ENCODE measurements around the gene PARS2. TPM values are rescaled to one million over a fixed set of nuclear protein-coding genes. Genes with fewer than 3 reads are reported as not detected.
"Not testable (repeated sequence)": the region's sequence is repeated elsewhere in the genome, so short reads cannot be mapped to it uniquely, and the experiment has no call there.

PARS2 gene
- polyA plus RNA-seq, 2 donors: 1.5 to 2.5 TPM

- peaks cover 0 to 2% of the 10 kb centered on the region in 2 donors for H3K9me3 ChIP-seq (ENCODE audit: control insufficient read depth in 2 of 2, insufficient read depth in 1 of 2, low read depth in 1 of 2, low read length in 1 of 2)
- 76 to 80% methylated on average over 4 of the region's 4 CpGs for WGBS, 2 donors
- H3K36me3 ChIP-seq (ENCODE audit: control insufficient read depth in 2 of 2, insufficient read depth in 2 of 2, low read length in 1 of 2): peaks cover 5 to 16% of the 10 kb centered on the region in 2 donors
- H3K27me3 ChIP-seq (ENCODE audit: control insufficient read depth in 1 of 2, insufficient read depth in 2 of 2, low read length in 2 of 2): no peaks in the 10 kb centered on the region
- H3K4me3 ChIP-seq (ENCODE audit: low read depth in 1 of 2, low read length in 2 of 2): no peak overlapping the region
- H3K4me1 ChIP-seq (ENCODE audit: control insufficient read depth in 2 of 2, insufficient read depth in 2 of 2, low read length in 1 of 2): peaks cover 0 to 8% of the 10 kb centered on the region in 2 donors
- H3K27ac ChIP-seq (ENCODE audit: low read depth in 2 of 2, low read length in 1 of 2): no peak overlapping the region
These were observed 12.7 kb upstream of the PARS2 start for GRCh38 chr1:54777011-54777410.

GRCh38 chr1:54775828-54776721 lies 11.8 kb upstream of the PARS2 start:
- H3K27ac ChIP-seq (ENCODE audit: low read depth in 2 of 2, low read length in 1 of 2); H3K9me3 ChIP-seq (ENCODE audit: control insufficient read depth in 2 of 2, insufficient read depth in 1 of 2, low read depth in 1 of 2, low read length in 1 of 2); H3K4me3 ChIP-seq (ENCODE audit: low read depth in 1 of 2, low read length in 2 of 2); H3K27me3 ChIP-seq (ENCODE audit: control insufficient read depth in 1 of 2, insufficient read depth in 2 of 2, low read length in 2 of 2); H3K4me1 ChIP-seq (ENCODE audit: control insufficient read depth in 2 of 2, insufficient read depth in 2 of 2, low read length in 1 of 2): not testable (repeated sequence)
- H3K36me3 ChIP-seq (ENCODE audit: control insufficient read depth in 2 of 2, insufficient read depth in 2 of 2, low read length in 1 of 2): peaks cover 2 to 11% of the 10 kb centered on the region in 2 donors
- 76 to 80% methylated on average over 16 of the region's 16 CpGs for WGBS, 2 donors

- Histone ChIP-seq H3K4me3 (ENCODE audit: low read depth in 1 of 2, low read length in 2 of 2) (no peak overlapping the region), H3K27me3 (ENCODE audit: control insufficient read depth in 1 of 2, insufficient read depth in 2 of 2, low read length in 2 of 2) (no peaks in the 10 kb centered on the region), H3K36me3 (ENCODE audit: control insufficient read depth in 2 of 2, insufficient read depth in 2 of 2, low read length in 1 of 2) (peaks cover 0 to 8% of the 10 kb centered on the region in 2 donors), H3K9me3 (ENCODE audit: control insufficient read depth in 2 of 2, insufficient read depth in 1 of 2, low read depth in 1 of 2, low read length in 1 of 2) (no peaks in the 10 kb centered on the region), H3K27ac (ENCODE audit: low read depth in 2 of 2, low read length in 1 of 2) (no peak overlapping the region), H3K4me1 (ENCODE audit: control insufficient read depth in 2 of 2, insufficient read depth in 2 of 2, low read length in 1 of 2) (no peaks in the 10 kb centered on the region)
- whole genome bisulfite sequencing, 2 donors: 66% methylated on average over 15 of the region's 15 CpGs
These were observed 10.6 kb upstream of the PARS2 start for GRCh38 chr1:54774820-54775498.

- H3K9me3 ChIP-seq (ENCODE audit: control insufficient read depth in 2 of 2, insufficient read depth in 1 of 2, low read depth in 1 of 2, low read length in 1 of 2): no peaks in the 10 kb centered on the region
- no peaks in the 10 kb centered on the region for H3K27me3 ChIP-seq (ENCODE audit: control insufficient read depth in 1 of 2, insufficient read depth in 2 of 2, low read length in 2 of 2)
- no peak overlapping the region for H3K27ac ChIP-seq (ENCODE audit: low read depth in 2 of 2, low read length in 1 of 2)
- no peak overlapping the region for H3K4me3 ChIP-seq (ENCODE audit: low read depth in 1 of 2, low read length in 2 of 2)
- H3K36me3 ChIP-seq (ENCODE audit: control insufficient read depth in 2 of 2, insufficient read depth in 2 of 2, low read length in 1 of 2): peaks cover 0 to 3% of the 10 kb centered on the region in 2 donors
- WGBS, 2 donors: 87 to 89% methylated on average over 2 of the region's 2 CpGs
- H3K4me1 ChIP-seq (ENCODE audit: control insufficient read depth in 2 of 2, insufficient read depth in 2 of 2, low read length in 1 of 2): no peaks in the 10 kb centered on the region
These were observed 8.6 kb upstream of the PARS2 start for GRCh38 chr1:54772951-54773350.

- Histone ChIP-seq H3K27ac (ENCODE audit: low read depth in 2 of 2, low read length in 1 of 2) (no peak overlapping the region), H3K9me3 (ENCODE audit: control insufficient read depth in 2 of 2, insufficient read depth in 1 of 2, low read depth in 1 of 2, low read length in 1 of 2) (no peaks in the 10 kb centered on the region), H3K4me1 (ENCODE audit: control insufficient read depth in 2 of 2, insufficient read depth in 2 of 2, low read length in 1 of 2) (no peaks in the 10 kb centered on the region), H3K36me3 (ENCODE audit: control insufficient read depth in 2 of 2, insufficient read depth in 2 of 2, low read length in 1 of 2) (no peaks in the 10 kb centered on the region), H3K27me3 (ENCODE audit: control insufficient read depth in 1 of 2, insufficient read depth in 2 of 2, low read length in 2 of 2) (no peaks in the 10 kb centered on the region), H3K4me3 (ENCODE audit: low read depth in 1 of 2, low read length in 2 of 2) (no peak overlapping the region)
- 84 to 85% methylated on average over 5 of the region's 5 CpGs for WGBS, 2 donors
These were observed 3.8 kb upstream of the PARS2 start for GRCh38 chr1:54768093-54768492.

- 54 to 57% methylated on average over 6 of the region's 6 CpGs for WGBS, 2 donors
- no peaks in the 10 kb centered on the region for H3K36me3 ChIP-seq (ENCODE audit: control insufficient read depth in 2 of 2, insufficient read depth in 2 of 2, low read length in 1 of 2)
- no peak overlapping the region for H3K27ac ChIP-seq (ENCODE audit: low read depth in 2 of 2, low read length in 1 of 2)
- no peak overlapping the region for H3K4me3 ChIP-seq (ENCODE audit: low read depth in 1 of 2, low read length in 2 of 2)
- H3K9me3 ChIP-seq (ENCODE audit: control insufficient read depth in 2 of 2, insufficient read depth in 1 of 2, low read depth in 1 of 2, low read length in 1 of 2): no peaks in the 10 kb centered on the region
- no peaks in the 10 kb centered on the region for H3K4me1 ChIP-seq (ENCODE audit: control insufficient read depth in 2 of 2, insufficient read depth in 2 of 2, low read length in 1 of 2)
- H3K27me3 ChIP-seq (ENCODE audit: control insufficient read depth in 1 of 2, insufficient read depth in 2 of 2, low read length in 2 of 2): no peaks in the 10 kb centered on the region
These were observed 3.2 kb upstream of the PARS2 start for GRCh38 chr1:54767526-54767925.

- H3K4me1 ChIP-seq (ENCODE audit: control insufficient read depth in 2 of 2, insufficient read depth in 2 of 2, low read length in 1 of 2): no peaks in the 10 kb centered on the region
- no peaks in the 10 kb centered on the region for H3K36me3 ChIP-seq (ENCODE audit: control insufficient read depth in 2 of 2, insufficient read depth in 2 of 2, low read length in 1 of 2)
- H3K9me3 ChIP-seq (ENCODE audit: control insufficient read depth in 2 of 2, insufficient read depth in 1 of 2, low read depth in 1 of 2, low read length in 1 of 2): no peaks in the 10 kb centered on the region
- no peak overlapping the region for H3K27ac ChIP-seq (ENCODE audit: low read depth in 2 of 2, low read length in 1 of 2)
- H3K4me3 ChIP-seq (ENCODE audit: low read depth in 1 of 2, low read length in 2 of 2): no peak overlapping the region
- 40 to 52% methylated on average over 4 of the region's 4 CpGs for WGBS, 2 donors
- H3K27me3 ChIP-seq (ENCODE audit: control insufficient read depth in 1 of 2, insufficient read depth in 2 of 2, low read length in 2 of 2): no peaks in the 10 kb centered on the region
These were observed 2.4 kb upstream of the PARS2 start for GRCh38 chr1:54766726-54767125.

GRCh38 chr1:54764922-54765561 lies 719 bp upstream of the PARS2 start:
- Histone ChIP-seq H3K36me3 (ENCODE audit: control insufficient read depth in 2 of 2, insufficient read depth in 2 of 2, low read length in 1 of 2) (no peaks in the 10 kb centered on the region), H3K27me3 (ENCODE audit: control insufficient read depth in 1 of 2, insufficient read depth in 2 of 2, low read length in 2 of 2) (no peaks in the 10 kb centered on the region), H3K4me3 (ENCODE audit: low read depth in 1 of 2, low read length in 2 of 2) (peak overlapping the region in 1 of 2 donors; percentile 73), H3K4me1 (ENCODE audit: control insufficient read depth in 2 of 2, insufficient read depth in 2 of 2, low read length in 1 of 2) (no peaks in the 10 kb centered on the region), H3K9me3 (ENCODE audit: control insufficient read depth in 2 of 2, insufficient read depth in 1 of 2, low read depth in 1 of 2, low read length in 1 of 2) (no peaks in the 10 kb centered on the region), H3K27ac (ENCODE audit: low read depth in 2 of 2, low read length in 1 of 2) (no peak overlapping the region)
- 59 to 60% methylated on average over 13 of the region's 13 CpGs for WGBS, 2 donors

GRCh38 chr1:54763816-54764132 lies 549 bp downstream of the PARS2 start:
- H3K27me3 ChIP-seq (ENCODE audit: control insufficient read depth in 1 of 2, insufficient read depth in 2 of 2, low read length in 2 of 2): no peaks in the 10 kb centered on the region
- H3K4me1 ChIP-seq (ENCODE audit: control insufficient read depth in 2 of 2, insufficient read depth in 2 of 2, low read length in 1 of 2): no peaks in the 10 kb centered on the region
- H3K9me3 ChIP-seq (ENCODE audit: control insufficient read depth in 2 of 2, insufficient read depth in 1 of 2, low read depth in 1 of 2, low read length in 1 of 2): no peaks in the 10 kb centered on the region
- H3K36me3 ChIP-seq (ENCODE audit: control insufficient read depth in 2 of 2, insufficient read depth in 2 of 2, low read length in 1 of 2): peaks cover 0 to 3% of the 10 kb centered on the region in 2 donors
- peak overlapping the region; percentile 73 to 82 for H3K4me3 ChIP-seq (ENCODE audit: low read depth in 1 of 2, low read length in 2 of 2)
- peak overlapping the region; percentile 53 to 81 for H3K27ac ChIP-seq (ENCODE audit: low read depth in 2 of 2, low read length in 1 of 2)
- 2 to 4% methylated on average over 11 of the region's 11 CpGs for WGBS, 2 donors
